ENCODE measurements around the gene THSD1. TPM values are rescaled to one million over a fixed set of nuclear protein-coding genes. Genes with fewer than 3 reads are reported as not detected.

The THSD1 gene
- total RNA-seq, 1 donor from 2014 or later, result 6.7 TPM

DNA sequence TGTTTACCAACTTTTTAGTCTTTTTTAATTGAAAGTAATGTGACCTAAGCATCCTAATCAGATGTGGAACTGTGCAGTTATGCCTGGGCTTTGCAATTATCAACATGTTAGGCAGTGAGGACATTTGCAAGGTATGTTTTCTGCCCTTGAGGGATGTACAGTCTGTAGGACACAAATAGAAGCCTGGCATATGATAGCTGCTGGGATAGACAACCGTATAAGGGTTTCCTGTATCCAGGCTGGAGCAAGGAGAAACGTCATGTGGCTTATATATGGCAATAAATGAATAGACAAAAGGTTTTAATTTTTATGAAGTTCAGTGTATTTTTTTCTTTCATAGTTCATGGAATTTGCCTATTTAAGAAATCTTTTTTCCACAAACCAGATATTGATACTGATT, 46.5 kb upstream of the THSD1 start:
- H3K4me3 Mint-ChIP-seq (ENCODE audit: unreplicated experiment), result no peak overlapping the region

DNA sequence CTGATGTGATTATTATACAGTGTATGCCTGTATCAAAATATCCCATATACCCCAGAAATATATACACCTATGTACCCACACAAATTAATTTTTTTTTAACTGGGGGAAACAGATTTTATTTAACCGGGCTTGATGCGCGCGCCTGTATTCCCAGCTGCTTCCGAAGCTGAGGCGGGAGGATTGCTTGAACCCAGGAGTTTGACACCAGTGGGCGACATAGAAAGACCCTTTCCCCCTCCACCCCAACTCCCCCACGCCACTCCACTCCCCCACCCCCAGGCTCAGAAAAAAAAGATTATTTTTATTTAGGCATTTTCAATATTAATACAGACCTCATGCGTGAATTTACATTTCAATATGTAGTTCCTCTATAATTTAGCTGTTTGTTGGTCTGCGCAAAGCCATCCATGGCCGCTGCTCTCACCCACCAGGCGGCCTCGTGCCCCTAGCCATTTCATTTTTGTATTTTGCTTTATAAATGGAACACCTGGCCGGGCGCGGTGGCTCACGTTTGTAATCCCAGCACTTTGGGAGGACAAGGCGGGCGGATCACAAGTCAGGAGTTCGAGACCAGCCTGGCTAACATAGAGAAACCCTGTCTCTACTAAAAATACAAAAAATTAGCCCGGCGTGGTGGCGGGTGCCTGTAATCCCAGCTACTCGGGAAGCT, 45.3 kb upstream of the THSD1 start:
- TF ChIP-seq, protein P1, sequence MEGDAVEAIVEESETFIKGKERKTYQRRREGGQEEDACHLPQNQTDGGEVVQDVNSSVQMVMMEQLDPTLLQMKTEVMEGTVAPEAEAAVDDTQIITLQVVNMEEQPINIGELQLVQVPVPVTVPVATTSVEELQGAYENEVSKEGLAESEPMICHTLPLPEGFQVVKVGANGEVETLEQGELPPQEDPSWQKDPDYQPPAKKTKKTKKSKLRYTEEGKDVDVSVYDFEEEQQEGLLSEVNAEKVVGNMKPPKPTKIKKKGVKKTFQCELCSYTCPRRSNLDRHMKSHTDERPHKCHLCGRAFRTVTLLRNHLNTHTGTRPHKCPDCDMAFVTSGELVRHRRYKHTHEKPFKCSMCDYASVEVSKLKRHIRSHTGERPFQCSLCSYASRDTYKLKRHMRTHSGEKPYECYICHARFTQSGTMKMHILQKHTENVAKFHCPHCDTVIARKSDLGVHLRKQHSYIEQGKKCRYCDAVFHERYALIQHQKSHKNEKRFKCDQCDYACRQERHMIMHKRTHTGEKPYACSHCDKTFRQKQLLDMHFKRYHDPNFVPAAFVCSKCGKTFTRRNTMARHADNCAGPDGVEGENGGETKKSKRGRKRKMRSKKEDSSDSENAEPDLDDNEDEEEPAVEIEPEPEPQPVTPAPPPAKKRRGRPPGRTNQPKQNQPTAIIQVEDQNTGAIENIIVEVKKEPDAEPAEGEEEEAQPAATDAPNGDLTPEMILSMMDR (IDR thresholded peaks at IDR 0.05), result no peak

More for the DNA sequence above, 46.5 kb upstream of the THSD1 start:
- Mint-ChIP-seq H3K36me3 (ENCODE audit: low read depth) (no peaks in the 10 kb centered on the region), H3K4me1 (ENCODE audit: low read depth) (peaks cover 50% of the 10 kb centered on the region), H3K27ac (ENCODE audit: unreplicated experiment) (no peak overlapping the region), H3K27me3 (ENCODE audit: low read depth) (no peaks in the 10 kb centered on the region), H3K9me3 (ENCODE audit: low read depth) (no peaks in the 10 kb centered on the region)
- TF ChIP-seq, protein P1 (IDR thresholded peaks at IDR 0.05), result no peak
- no peak for DNase-seq (ENCODE audit: low spot score)

DNA sequence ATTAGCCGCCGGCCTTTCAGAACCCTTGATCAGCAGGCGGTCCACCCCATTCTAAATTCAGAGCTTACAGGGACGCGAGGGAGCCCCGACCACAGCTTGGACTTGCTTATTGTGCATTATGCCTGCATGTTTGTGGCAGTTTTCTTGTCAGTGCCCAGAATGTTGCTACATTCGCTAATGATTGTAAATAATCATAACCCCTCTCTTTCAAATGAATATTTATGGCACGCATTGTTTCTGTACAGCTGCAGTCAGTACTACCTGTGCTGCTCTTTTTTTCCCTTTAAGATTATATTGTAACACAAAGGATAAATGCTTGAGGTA, 44.8 kb upstream of the THSD1 start:
- Mint-ChIP-seq H3K27me3 (ENCODE audit: low read depth) (no peaks in the 10 kb centered on the region), H3K36me3 (ENCODE audit: low read depth) (no peaks in the 10 kb centered on the region), H3K27ac (ENCODE audit: unreplicated experiment) (peak overlapping the region; percentile 29), H3K4me1 (ENCODE audit: low read depth) (peaks cover 40% of the 10 kb centered on the region), H3K4me3 (ENCODE audit: unreplicated experiment) (peak overlapping the region; percentile 84), H3K9me3 (ENCODE audit: low read depth) (no peaks in the 10 kb centered on the region)
- DNase-seq (ENCODE audit: low spot score), result no peak
- TF ChIP-seq, protein P1 (IDR thresholded peaks at IDR 0.05), result no peak

More for the DNA sequence above, 45.3 kb upstream of the THSD1 start:
- no peaks in the 10 kb centered on the region for H3K9me3 Mint-ChIP-seq (ENCODE audit: low read depth)
- H3K4me3 Mint-ChIP-seq (ENCODE audit: unreplicated experiment), result peak overlapping the region; percentile 84
- H3K27me3 Mint-ChIP-seq (ENCODE audit: low read depth), result no peaks in the 10 kb centered on the region
- peak overlapping the region; percentile 29 for H3K27ac Mint-ChIP-seq (ENCODE audit: unreplicated experiment)
- H3K36me3 Mint-ChIP-seq (ENCODE audit: low read depth), result no peaks in the 10 kb centered on the region
- DNase-seq (ENCODE audit: low spot score), result no peak
- peaks cover 44% of the 10 kb centered on the region for H3K4me1 Mint-ChIP-seq (ENCODE audit: low read depth)

DNA sequence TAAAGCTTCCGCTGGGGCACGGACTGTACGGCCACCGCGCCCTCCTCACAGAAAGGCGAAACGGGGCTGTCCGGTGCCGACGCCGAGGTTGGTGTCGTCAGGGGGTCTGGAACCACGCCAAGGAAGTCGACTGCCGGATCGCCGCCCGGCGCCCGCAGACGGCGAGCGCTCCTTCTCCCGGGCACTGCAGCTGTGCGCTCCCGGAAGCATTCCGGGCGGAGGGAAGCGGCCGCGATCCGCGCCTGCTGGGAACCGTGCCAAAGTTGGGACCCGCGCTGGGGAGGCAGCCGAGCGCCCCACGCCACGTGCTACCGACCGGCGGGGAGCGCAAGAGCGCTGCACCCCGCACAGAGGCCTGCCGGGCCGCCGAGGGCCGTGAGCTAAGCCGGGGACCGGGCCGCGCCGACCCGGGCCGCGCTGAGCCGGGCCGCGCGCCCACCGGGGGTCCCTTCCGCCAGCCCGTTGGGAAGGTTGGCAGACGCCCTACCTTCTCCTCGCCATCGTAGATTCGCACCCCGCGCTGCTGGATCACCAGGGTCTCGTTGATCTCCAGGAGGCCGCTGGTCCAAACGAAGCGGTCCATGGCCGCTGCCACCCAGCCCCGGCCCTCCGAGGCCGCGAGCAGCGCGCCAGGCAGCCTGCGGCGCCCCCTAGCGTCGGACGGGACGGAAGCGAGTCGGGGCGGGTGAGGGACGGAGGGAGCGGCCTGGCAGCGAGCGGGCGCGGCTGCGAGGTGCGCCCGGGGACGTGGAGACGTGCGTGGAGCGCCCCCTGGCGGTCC, 44.2 kb upstream of the THSD1 start, which contains the start of gene VPS36:
Gene VPS36 (minus strand): TSS at position 623 of the 781 bp plus-strand sequence. CDS start 40 bp downstream, at position 583.
- TF ChIP-seq, protein P1 (IDR thresholded peaks at IDR 0.05), result peak; percentile 100
- Mint-ChIP-seq H3K4me1 (ENCODE audit: low read depth) (peaks cover 40% of the 10 kb centered on the region), H3K27me3 (ENCODE audit: low read depth) (no peaks in the 10 kb centered on the region)

DNA sequence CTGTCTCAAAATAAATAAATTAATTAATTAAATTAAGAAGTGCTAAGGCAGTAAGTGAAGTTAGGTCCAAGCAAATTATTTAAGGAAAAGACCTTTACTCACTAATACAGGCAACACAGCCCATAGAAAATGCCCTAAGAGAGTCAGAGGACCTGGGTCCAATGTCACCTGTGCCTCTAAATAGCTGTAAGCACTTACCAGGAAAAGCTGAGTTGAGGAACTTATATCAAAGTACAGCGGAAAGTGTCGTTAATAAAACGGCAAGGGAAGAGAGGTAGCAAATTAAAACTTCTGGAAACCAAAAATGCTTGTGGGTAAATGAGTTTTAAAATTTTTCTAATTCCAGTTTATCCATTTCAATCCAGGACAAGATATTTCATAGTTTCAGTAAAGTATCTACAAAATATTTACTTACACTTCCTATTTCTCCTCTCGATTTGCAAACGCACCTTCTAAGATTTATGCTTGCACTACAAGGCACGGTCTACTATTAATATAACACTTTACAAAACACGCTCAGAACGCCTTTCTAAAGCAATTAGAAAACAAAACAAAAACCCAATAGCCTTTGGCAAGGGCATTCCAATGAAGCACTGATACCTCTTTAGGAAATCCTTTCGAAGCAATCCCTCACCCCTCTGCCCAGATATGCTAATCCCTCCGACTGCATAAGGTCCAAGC, 43.5 kb upstream of the THSD1 start:
- H3K4me1 Mint-ChIP-seq (ENCODE audit: low read depth), result peaks cover 36% of the 10 kb centered on the region
- H3K27ac Mint-ChIP-seq (ENCODE audit: unreplicated experiment), result peak overlapping the region; percentile 94
- peaks cover 1% of the 10 kb centered on the region for H3K36me3 Mint-ChIP-seq (ENCODE audit: low read depth)
- TF ChIP-seq, protein P1 (IDR thresholded peaks at IDR 0.05), result no peak
- no peak for DNase-seq (ENCODE audit: low spot score)
- H3K27me3 Mint-ChIP-seq (ENCODE audit: low read depth), result no peaks in the 10 kb centered on the region
- H3K4me3 Mint-ChIP-seq (ENCODE audit: unreplicated experiment), result peak overlapping the region; percentile 84
- no peaks in the 10 kb centered on the region for H3K9me3 Mint-ChIP-seq (ENCODE audit: low read depth)

More for the DNA sequence above, 44.2 kb upstream of the THSD1 start, which contains the start of gene VPS36:
- Mint-ChIP-seq H3K36me3 (ENCODE audit: low read depth) (peaks cover under 1% of the 10 kb centered on the region), H3K4me3 (ENCODE audit: unreplicated experiment) (peak within 1 kb of the TSS; percentile 84), H3K9me3 (ENCODE audit: low read depth) (no peaks in the 10 kb centered on the region), H3K27ac (ENCODE audit: unreplicated experiment) (peak within 1 kb of the TSS; percentile 95)
- peak; percentile 97 for DNase-seq (ENCODE audit: low spot score)

All from chondrocyte (in vitro differentiated cells).